NCI-H1092 treated with DMSO at 0.1 percent for 48 hours (cell line): Measurements from ENCODE around the gene RAB7B.

Experiments used
- DNase-seq: peaks from one replicate; lab custom pipeline; 2025; lab: John Stamatoyannopoulos, UW

RAB7B gene

GRCh38 chr1:205973377-205974232 is 29.6 kb downstream of the RAB7B start:
- no peak for DNase-seq

GRCh38 chr1:205972491-205973168 is 30.6 kb downstream of the RAB7B start:
- no peak for DNase-seq

- no peak for DNase-seq
Measured at GRCh38 chr1:205972081-205972480, 31.1 kb downstream of the RAB7B start.

GRCh38 chr1:205971082-205971481 is 32.1 kb downstream of the RAB7B start:
- no peak for DNase-seq

- no peak for DNase-seq
Measured at GRCh38 chr1:205970486-205970885, 32.7 kb downstream of the RAB7B start.

GRCh38 chr1:205969229-205969628 is 34.0 kb downstream of the RAB7B start:
- no peak for DNase-seq

GRCh38 chr1:205967554-205968335 is 35.5 kb downstream of the RAB7B start:
- DNase-seq = peak; percentile 23

- DNase-seq = peak; percentile 99
Measured at GRCh38 chr1:205965036-205965884, 37.9 kb downstream of the RAB7B start.

- DNase-seq = no peak
Measured at GRCh38 chr1:205963352-205964155, 39.6 kb downstream of the RAB7B start.

GRCh38 chr1:205962821-205963221 is 40.4 kb downstream of the RAB7B start:
- DNase-seq = no peak

GRCh38 chr1:205961991-205962820 is 41.0 kb downstream of the RAB7B start:
- peak; percentile 49 for DNase-seq

GRCh38 chr1:205961405-205961804 is 41.8 kb downstream of the RAB7B start:
- DNase-seq = no peak

- DNase-seq = no peak
Measured at GRCh38 chr1:205959789-205960188, 43.4 kb downstream of the RAB7B start.

GRCh38 chr1:205955499-205955898 is 47.7 kb downstream of the RAB7B start:
- DNase-seq = no peak

- DNase-seq = peak; percentile 79
Measured at GRCh38 chr1:205954819-205955404, 48.3 kb downstream of the RAB7B start.

GRCh38 chr1:205951746-205952145 is 51.4 kb downstream of the RAB7B start:
- DNase-seq = no peak

GRCh38 chr1:205950826-205951549 is 52.2 kb downstream of the RAB7B start:
- DNase-seq = no peak

- DNase-seq = no peak
Measured at GRCh38 chr1:205950280-205950679, 52.9 kb downstream of the RAB7B start.

GRCh38 chr1:205949753-205950152 is 53.4 kb downstream of the RAB7B start:
- DNase-seq = no peak
